ENCODE data around the gene BSN.
"Not testable (repeated sequence)": the region's sequence is repeated elsewhere in the genome, so short reads cannot be mapped to it uniquely, and the experiment has no call there.

DNA sequence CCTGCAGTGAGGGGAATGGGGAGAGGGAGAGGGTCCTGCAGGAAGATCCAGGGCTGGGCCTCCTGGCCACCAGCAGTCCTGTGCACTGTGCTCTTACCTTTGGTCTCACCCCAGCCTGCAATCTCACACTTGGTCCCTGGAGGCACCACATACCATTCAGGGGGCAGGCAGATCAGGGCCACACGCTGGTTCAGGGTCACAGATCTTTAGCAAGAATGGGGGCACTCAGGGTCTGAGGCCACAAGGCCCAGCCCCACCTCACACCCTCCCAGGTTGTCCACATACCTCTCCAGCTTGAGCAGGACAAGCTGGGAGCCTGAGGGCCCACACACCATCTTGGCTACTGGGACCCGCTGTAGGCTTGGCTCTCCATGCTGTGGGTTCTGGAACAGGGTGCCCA is 130.2 kb downstream of the BSN start:
- TF ChIP-seq, protein P1, sequence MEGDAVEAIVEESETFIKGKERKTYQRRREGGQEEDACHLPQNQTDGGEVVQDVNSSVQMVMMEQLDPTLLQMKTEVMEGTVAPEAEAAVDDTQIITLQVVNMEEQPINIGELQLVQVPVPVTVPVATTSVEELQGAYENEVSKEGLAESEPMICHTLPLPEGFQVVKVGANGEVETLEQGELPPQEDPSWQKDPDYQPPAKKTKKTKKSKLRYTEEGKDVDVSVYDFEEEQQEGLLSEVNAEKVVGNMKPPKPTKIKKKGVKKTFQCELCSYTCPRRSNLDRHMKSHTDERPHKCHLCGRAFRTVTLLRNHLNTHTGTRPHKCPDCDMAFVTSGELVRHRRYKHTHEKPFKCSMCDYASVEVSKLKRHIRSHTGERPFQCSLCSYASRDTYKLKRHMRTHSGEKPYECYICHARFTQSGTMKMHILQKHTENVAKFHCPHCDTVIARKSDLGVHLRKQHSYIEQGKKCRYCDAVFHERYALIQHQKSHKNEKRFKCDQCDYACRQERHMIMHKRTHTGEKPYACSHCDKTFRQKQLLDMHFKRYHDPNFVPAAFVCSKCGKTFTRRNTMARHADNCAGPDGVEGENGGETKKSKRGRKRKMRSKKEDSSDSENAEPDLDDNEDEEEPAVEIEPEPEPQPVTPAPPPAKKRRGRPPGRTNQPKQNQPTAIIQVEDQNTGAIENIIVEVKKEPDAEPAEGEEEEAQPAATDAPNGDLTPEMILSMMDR (conservative IDR thresholded peaks at IDR 0.05 in 1 of 2, IDR thresholded peaks at IDR 0.05 in 1 of 2; ENCODE audit: low read depth in 1 of 2, low read length in 2 of 2), result not testable (repeated sequence)
- not testable (repeated sequence) for TF ChIP-seq EZH2 (IDR thresholded peaks at IDR 0.05; ENCODE audit: low read length, missing control alignments)

All from fibroblast of lung (primary cell).